HEK293 (cell line): ENCODE results near the gene C1orf74.

Experiments
- CTCF ChIP-seq: fragments of 450-650 bp; formaldehyde crosslinking; IDR thresholded peaks from 2 replicates; pipeline ENCODE4 v1.5.1; 2016; ENCODE audit warnings: missing biosample characterization, missing genetic modification characterization
- FEZF1 ChIP-seq: fragments of 450-650 bp; formaldehyde crosslinking; IDR thresholded peaks from 2 replicates; pipeline ENCODE4 v1.5.1; 2016; ENCODE audit warnings: missing biosample characterization, missing genetic modification characterization
- GLIS1 ChIP-seq: fragments of 450-650 bp; formaldehyde crosslinking; IDR thresholded peaks from 2 replicates; pipeline ENCODE4 v1.5.1; 2016; ENCODE audit warnings: missing biosample characterization, missing genetic modification characterization
- PRDM1 ChIP-seq: fragments of 450-650 bp; formaldehyde crosslinking; IDR thresholded peaks from 2 replicates; pipeline ENCODE4; 2016; ENCODE audit warnings: missing biosample characterization, missing genetic modification characterization
- PRDM10 ChIP-seq: fragments of 450-650 bp; formaldehyde crosslinking; IDR thresholded peaks from 2 replicates; pipeline ENCODE4 v1.5.1; 2016; ENCODE audit warnings: missing biosample characterization, missing genetic modification characterization
- PRDM6 ChIP-seq: fragments of 450-650 bp; formaldehyde crosslinking; IDR thresholded peaks from 2 replicates; pipeline ENCODE4 v1.5.1; 2017; ENCODE audit warnings: missing biosample characterization, missing genetic modification characterization
- SCRT2 ChIP-seq: fragments of 450-650 bp; formaldehyde crosslinking; IDR thresholded peaks from 2 replicates; pipeline ENCODE4 v1.5.1; 2016; ENCODE audit warnings: missing biosample characterization, missing genetic modification characterization
- SP7 ChIP-seq: fragments of 450-650 bp; formaldehyde crosslinking; IDR thresholded peaks from 2 replicates; pipeline ENCODE4 v1.5.1; 2016; ENCODE audit warnings: missing biosample characterization, missing genetic modification characterization
- TSHZ1 ChIP-seq: fragments of 450-650 bp; formaldehyde crosslinking; IDR thresholded peaks from 2 replicates; pipeline ENCODE4 v1.5.1; 2016; ENCODE audit warnings: missing biosample characterization, missing genetic modification characterization, borderline replicate concordance
- ZBTB17 ChIP-seq: fragments of 450-650 bp; formaldehyde crosslinking; IDR thresholded peaks from 2 replicates; pipeline ENCODE4 v1.5.1; 2016; ENCODE audit warnings: missing biosample characterization, missing genetic modification characterization
- ZNF140 ChIP-seq: fragments of 450-650 bp; formaldehyde crosslinking; IDR thresholded peaks from 2 replicates; pipeline ENCODE4 v1.5.1; 2016; ENCODE audit warnings: missing biosample characterization, missing genetic modification characterization
- ZNF184 ChIP-seq: fragments of 450-650 bp; IDR thresholded peaks from 2 replicates; pipeline ENCODE4 v1.5.1; 2018; ENCODE audit warnings: missing biosample characterization, mild to moderate bottlenecking, missing genetic modification characterization
- ZNF211 ChIP-seq: fragments of 450-650 bp; formaldehyde crosslinking; IDR thresholded peaks from 2 replicates; pipeline ENCODE4 v1.5.1; 2016; ENCODE audit warnings: low read depth, missing biosample characterization, missing genetic modification characterization
- ZNF214 ChIP-seq: fragments of 450-650 bp; formaldehyde crosslinking; IDR thresholded peaks from 2 replicates; pipeline ENCODE4 v1.5.1; 2017; ENCODE audit warnings: missing biosample characterization, mild to moderate bottlenecking, missing genetic modification characterization, borderline replicate concordance
- ZNF366 ChIP-seq: fragments of 450-650 bp; formaldehyde crosslinking; conservative IDR thresholded peaks from 2 replicates; pipeline ENCODE4 v1.5.1; 2016; ENCODE audit warnings: missing biosample characterization, missing genetic modification characterization
- ZNF394 ChIP-seq: fragments of 450-650 bp; formaldehyde crosslinking; IDR thresholded peaks from 2 replicates; pipeline ENCODE4 v1.5.1; 2016; ENCODE audit warnings: missing biosample characterization, missing genetic modification characterization, mild to moderate bottlenecking, moderate library complexity, borderline replicate concordance
- ZNF514 ChIP-seq: fragments of 450-650 bp; formaldehyde crosslinking; IDR thresholded peaks from 2 replicates; pipeline ENCODE4 v1.5.1; 2016; ENCODE audit warnings: missing biosample characterization, missing genetic modification characterization
- ZNF585B ChIP-seq: fragments of 450-650 bp; formaldehyde crosslinking; IDR thresholded peaks from 2 replicates; pipeline ENCODE4 v1.5.1; 2016; ENCODE audit warnings: missing biosample characterization, missing genetic modification characterization
- ZNF600 ChIP-seq: fragments of 450-650 bp; formaldehyde crosslinking; IDR thresholded peaks from 2 replicates; pipeline ENCODE4 v1.5.1; 2016; ENCODE audit warnings: missing biosample characterization, missing genetic modification characterization
- ZNF629 ChIP-seq: fragments of 450-650 bp; formaldehyde crosslinking; IDR thresholded peaks from 2 replicates; pipeline ENCODE4 v1.5.1; 2017; ENCODE audit warnings: missing biosample characterization, missing genetic modification characterization
- ZNF639 ChIP-seq: fragments of 450-650 bp; formaldehyde crosslinking; IDR thresholded peaks from 2 replicates; pipeline ENCODE4 v1.5.1; 2016; ENCODE audit warnings: missing biosample characterization, missing genetic modification characterization
- ZNF660 ChIP-seq: fragments of 450-650 bp; IDR thresholded peaks from 2 replicates; pipeline ENCODE4 v1.5.1; 2018; ENCODE audit warnings: missing biosample characterization, mild to moderate bottlenecking, missing genetic modification characterization
- ZNF791 ChIP-seq: fragments of 450-650 bp; formaldehyde crosslinking; IDR thresholded peaks from 2 replicates; pipeline ENCODE4 v1.5.1; 2016; ENCODE audit warnings: missing biosample characterization, missing genetic modification characterization
- ZXDB ChIP-seq: fragments of 450-650 bp; formaldehyde crosslinking; IDR thresholded peaks from 2 replicates; pipeline ENCODE4 v1.5.1; 2016; ENCODE audit warnings: missing biosample characterization, missing genetic modification characterization
- TF ChIP-seq, protein P1 (sequence below): fragments of 450-650 bp; formaldehyde crosslinking; IDR thresholded peaks from 2 replicates; pipeline ENCODE4 v1.5.1; 2017; ENCODE audit warnings: missing biosample characterization, missing genetic modification characterization

Gene C1orf74

GRCh38 chr1:209800984-209801834 lies 16.9 kb upstream of the C1orf74 start (continued):
- TF ChIP-seq CTCF (tag by site-specific recombination) (no peak), ZNF394 (tag by site-specific recombination) (no peak), ZNF660 (tag by site-specific recombination) (peak; percentile 36; the same call in 1 of the 2 replicates), ZNF629 (peak; percentile 64), ZNF585B (no peak), PRDM10 (tag by site-specific recombination) (peak; percentile 95), ZNF639 (no peak), ZNF514 (tag by site-specific recombination) (no peak), PRDM1 (0 out of 2 replicates have a peak, but pooled peaks have one; percentile 20), TSHZ1 (no peak), FEZF1 (tag by site-specific recombination) (peak; percentile 47; the same call in 1 of the 2 replicates), SP7 (tag by site-specific recombination) (0 out of 2 replicates have a peak, but pooled peaks have one; percentile 20), PRDM6 (peak; percentile 75), ZXDB (tag by site-specific recombination) (peak; percentile 26; the same call in 1 of the 2 replicates), ZNF366 (peak; percentile 64), GLIS1 (tag by site-specific recombination) (peak; percentile 30; the same call in 1 of the 2 replicates), SCRT2 (no peak), ZNF600 (peak; percentile 52; the same call in 1 of the 2 replicates), ZNF791 (tag by site-specific recombination) (no peak), ZNF214 (tag by site-specific recombination) (no peak), ZBTB17 (0 out of 2 replicates have a peak, but pooled peaks have one; percentile 21), ZNF140 (tag by site-specific recombination) (no peak), ZNF211 (tag by site-specific recombination) (no peak), ZNF184 (no peak)
- TF ChIP-seq, protein P1, sequence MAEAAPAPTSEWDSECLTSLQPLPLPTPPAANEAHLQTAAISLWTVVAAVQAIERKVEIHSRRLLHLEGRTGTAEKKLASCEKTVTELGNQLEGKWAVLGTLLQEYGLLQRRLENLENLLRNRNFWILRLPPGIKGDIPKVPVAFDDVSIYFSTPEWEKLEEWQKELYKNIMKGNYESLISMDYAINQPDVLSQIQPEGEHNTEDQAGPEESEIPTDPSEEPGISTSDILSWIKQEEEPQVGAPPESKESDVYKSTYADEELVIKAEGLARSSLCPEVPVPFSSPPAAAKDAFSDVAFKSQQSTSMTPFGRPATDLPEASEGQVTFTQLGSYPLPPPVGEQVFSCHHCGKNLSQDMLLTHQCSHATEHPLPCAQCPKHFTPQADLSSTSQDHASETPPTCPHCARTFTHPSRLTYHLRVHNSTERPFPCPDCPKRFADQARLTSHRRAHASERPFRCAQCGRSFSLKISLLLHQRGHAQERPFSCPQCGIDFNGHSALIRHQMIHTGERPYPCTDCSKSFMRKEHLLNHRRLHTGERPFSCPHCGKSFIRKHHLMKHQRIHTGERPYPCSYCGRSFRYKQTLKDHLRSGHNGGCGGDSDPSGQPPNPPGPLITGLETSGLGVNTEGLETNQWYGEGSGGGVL (tag by site-specific recombination): peak; percentile 36; the same call in 1 of the 2 replicates
